AG10803 (cell line): ENCODE measurements around the gene DPF3.

ENCODE experiments used
- DNase-seq: peaks from one replicate; pipeline ENCODE4 v3.0.0; 2010; ENCODE audit warnings: low read depth
- H3K4me3 ChIP-seq: 2 replicates; pipeline ENCODE4 v1.5.1; 2011; ENCODE audit warnings: mild to moderate bottlenecking, low read length, control low read depth
- CTCF ChIP-seq: conservative IDR thresholded peaks from 2 replicates; pipeline ENCODE4 v1.5.1; 2011; ENCODE audit warnings: mild to moderate bottlenecking, low read length, control low read depth, inconsistent platforms

DPF3 gene

GRCh38 chr14:72634691-72635616 is 258.9 kb downstream of the DPF3 start:
- peak; percentile 23 for DNase-seq
- no peak overlapping the region for H3K4me3 ChIP-seq
- TF ChIP-seq CTCF: no peak

- peak; percentile 60 for DNase-seq
- TF ChIP-seq CTCF: no peak
Measured at GRCh38 chr14:72633551-72633950, 260.4 kb downstream of the DPF3 start.

GRCh38 chr14:72632727-72633126 is 261.2 kb downstream of the DPF3 start:
- no peak overlapping the region for H3K4me3 ChIP-seq
- DNase-seq: no peak
- TF ChIP-seq CTCF: no peak

More at GRCh38 chr14:72633551-72633950, 260.4 kb downstream of the DPF3 start:
- no peak overlapping the region for H3K4me3 ChIP-seq

GRCh38 chr14:72631401-72631800 is 262.5 kb downstream of the DPF3 start:
- TF ChIP-seq CTCF: no peak
- no peak overlapping the region for H3K4me3 ChIP-seq

GRCh38 chr14:72630374-72630773 is 263.5 kb downstream of the DPF3 start:
- H3K4me3 ChIP-seq: no peak overlapping the region
- DNase-seq: no peak

More at GRCh38 chr14:72631401-72631800, 262.5 kb downstream of the DPF3 start:
- no peak for DNase-seq

GRCh38 chr14:72629534-72629933 is 264.4 kb downstream of the DPF3 start:
- no peak overlapping the region for H3K4me3 ChIP-seq
- DNase-seq: no peak
- no peak for TF ChIP-seq CTCF

More at GRCh38 chr14:72630374-72630773, 263.5 kb downstream of the DPF3 start:
- TF ChIP-seq CTCF: no peak

- no peak overlapping the region for H3K4me3 ChIP-seq
- DNase-seq: no peak
- no peak for TF ChIP-seq CTCF
Measured at GRCh38 chr14:72625689-72626088, 268.2 kb downstream of the DPF3 start.
